HEK293 (cell line): ENCODE results near the gene BDKRB1.

Experiments
- CTCF ChIA-PET: fragments of 350-600 bp; formaldehyde crosslinking; extraction: SDS; loops from one replicate; lab custom pipeline; 2021; ENCODE audit warnings: antibody characterized with exemption; lab: Yijun Ruan, JAX
- POLR2A ChIA-PET: fragments of 300-600 bp; formaldehyde crosslinking; extraction: SDS; loops from one replicate; lab custom pipeline; 2020; ENCODE audit warnings: antibody characterized with exemption, inconsistent platforms; lab: Yijun Ruan, JAX
- H3K27ac ChIP-seq: fragments of 200-500 bp; sonication (Bioruptor generic); 2 replicates; pipeline ENCODE4 v1.5.1; 2014; ENCODE audit warnings: low read depth, low read length, control low read depth, inconsistent platforms; ENCODE audit errors: extremely low read depth
- H3K36me3 ChIP-seq, 2 experiments: fragments of 200-500 bp in 1 of 2; sonication (Bioruptor generic) in 1 of 2; 1 replicate in 1 of 2; 2 replicates in 1 of 2; pipeline ENCODE4 v1.5.1; 2014 to 2017; ENCODE audit warnings: inconsistent platforms in 2 of 2, low read length in 2 of 2; ENCODE audit not compliant: control insufficient read depth in 2 of 2, insufficient read depth in 1 of 2
- H3K4me1 ChIP-seq: fragments of 200-500 bp; sonication (Bioruptor generic); 2 replicates; pipeline ENCODE4 v1.5.1; 2014; ENCODE audit warnings: mild to moderate bottlenecking, low read length, inconsistent platforms; ENCODE audit not compliant: control insufficient read depth, insufficient read depth
- H3K4me3 ChIP-seq: 2 replicates; pipeline ENCODE4 v1.5.1; 2011; ENCODE audit warnings: low read depth, mild to moderate bottlenecking, control low read depth, low read length, moderate library complexity
- H3K9me3 ChIP-seq: fragments of 200-500 bp; sonication (Bioruptor generic); 2 replicates; pipeline ENCODE4 v1.5.1; 2014; ENCODE audit warnings: low read depth, low read length, inconsistent platforms; ENCODE audit not compliant: control insufficient read depth, insufficient read depth
- KLF16 ChIP-seq: fragments of 450-650 bp; formaldehyde crosslinking; IDR thresholded peaks from 2 replicates; pipeline ENCODE4 v1.5.1; 2017; ENCODE audit warnings: missing biosample characterization, missing genetic modification characterization
- ZFP37 ChIP-seq: fragments of 450-650 bp; formaldehyde crosslinking; IDR thresholded peaks from 2 replicates; pipeline ENCODE4 v1.5.1; 2016; ENCODE audit warnings: missing biosample characterization, missing genetic modification characterization
- ZNF184 ChIP-seq: fragments of 450-650 bp; IDR thresholded peaks from 2 replicates; pipeline ENCODE4 v1.5.1; 2018; ENCODE audit warnings: missing biosample characterization, mild to moderate bottlenecking, missing genetic modification characterization
- ZNF202 ChIP-seq: fragments of 450-650 bp; formaldehyde crosslinking; IDR thresholded peaks from 2 replicates; pipeline ENCODE4 v1.5.1; 2016; ENCODE audit warnings: missing biosample characterization, missing genetic modification characterization, borderline replicate concordance
- ZNF248 ChIP-seq: fragments of 450-650 bp; formaldehyde crosslinking; IDR thresholded peaks from 2 replicates; pipeline ENCODE4 v1.5.1; 2017; ENCODE audit warnings: missing biosample characterization, missing genetic modification characterization
- ZNF274 ChIP-seq, 2 experiments: fragments of 200-500 bp in 1 of 2; fragments of 450-650 bp in 1 of 2; sonication (Bioruptor generic) in 1 of 2; formaldehyde crosslinking in 1 of 2; IDR thresholded peaks; 2 replicates each; pipeline versions ENCODE4 v1.5.1 to v1.6.1; 2014 to 2016; ENCODE audit warnings: borderline replicate concordance in 1 of 2, inconsistent platforms in 1 of 2, low read length in 1 of 2, missing biosample characterization in 1 of 2, missing genetic modification characterization in 1 of 2
- ZNF292 ChIP-seq: fragments of 450-650 bp; formaldehyde crosslinking; IDR thresholded peaks from 2 replicates; pipeline ENCODE4 v1.5.1; 2016; ENCODE audit warnings: low read depth, missing biosample characterization, missing genetic modification characterization, borderline replicate concordance
- ZNF350 ChIP-seq: fragments of 450-650 bp; formaldehyde crosslinking; IDR thresholded peaks from 2 replicates; pipeline ENCODE4 v1.5.0; 2017; ENCODE audit warnings: missing biosample characterization, mild to moderate bottlenecking, missing genetic modification characterization
- ZNF548 ChIP-seq: fragments of 450-650 bp; formaldehyde crosslinking; IDR thresholded peaks from 2 replicates; pipeline ENCODE4 v1.5.1; 2016; ENCODE audit warnings: missing biosample characterization, missing genetic modification characterization
- ZNF558 ChIP-seq: fragments of 450-650 bp; formaldehyde crosslinking; IDR thresholded peaks from 2 replicates; pipeline ENCODE4 v1.5.1; 2016; ENCODE audit warnings: missing biosample characterization, missing genetic modification characterization
- ZNF600 ChIP-seq: fragments of 450-650 bp; formaldehyde crosslinking; IDR thresholded peaks from 2 replicates; pipeline ENCODE4 v1.5.1; 2016; ENCODE audit warnings: missing biosample characterization, missing genetic modification characterization
- ZNF654 ChIP-seq: fragments of 450-650 bp; formaldehyde crosslinking; IDR thresholded peaks from 2 replicates; pipeline ENCODE4 v1.5.1; 2016; ENCODE audit warnings: low read depth, missing biosample characterization, missing genetic modification characterization
- TF ChIP-seq, protein P1 (sequence below): fragments of 450-650 bp; formaldehyde crosslinking; IDR thresholded peaks from 2 replicates; pipeline ENCODE4 v1.5.1; 2016; ENCODE audit warnings: missing biosample characterization, missing genetic modification characterization
- TF ChIP-seq, protein P2 (sequence below): fragments of 450-650 bp; formaldehyde crosslinking; IDR thresholded peaks from 2 replicates; pipeline ENCODE4 v1.5.1; 2016; ENCODE audit warnings: missing biosample characterization, missing genetic modification characterization
- TF ChIP-seq, protein P3 (sequence below): fragments of 450-650 bp; formaldehyde crosslinking; IDR thresholded peaks from 2 replicates; pipeline ENCODE4 v1.5.1; 2016; ENCODE audit warnings: missing biosample characterization, missing genetic modification characterization

BDKRB1 gene

GRCh38 chr14:96279564-96279963, 23.6 kb downstream of the BDKRB1 start (continued):
- TF ChIP-seq, protein P1, sequence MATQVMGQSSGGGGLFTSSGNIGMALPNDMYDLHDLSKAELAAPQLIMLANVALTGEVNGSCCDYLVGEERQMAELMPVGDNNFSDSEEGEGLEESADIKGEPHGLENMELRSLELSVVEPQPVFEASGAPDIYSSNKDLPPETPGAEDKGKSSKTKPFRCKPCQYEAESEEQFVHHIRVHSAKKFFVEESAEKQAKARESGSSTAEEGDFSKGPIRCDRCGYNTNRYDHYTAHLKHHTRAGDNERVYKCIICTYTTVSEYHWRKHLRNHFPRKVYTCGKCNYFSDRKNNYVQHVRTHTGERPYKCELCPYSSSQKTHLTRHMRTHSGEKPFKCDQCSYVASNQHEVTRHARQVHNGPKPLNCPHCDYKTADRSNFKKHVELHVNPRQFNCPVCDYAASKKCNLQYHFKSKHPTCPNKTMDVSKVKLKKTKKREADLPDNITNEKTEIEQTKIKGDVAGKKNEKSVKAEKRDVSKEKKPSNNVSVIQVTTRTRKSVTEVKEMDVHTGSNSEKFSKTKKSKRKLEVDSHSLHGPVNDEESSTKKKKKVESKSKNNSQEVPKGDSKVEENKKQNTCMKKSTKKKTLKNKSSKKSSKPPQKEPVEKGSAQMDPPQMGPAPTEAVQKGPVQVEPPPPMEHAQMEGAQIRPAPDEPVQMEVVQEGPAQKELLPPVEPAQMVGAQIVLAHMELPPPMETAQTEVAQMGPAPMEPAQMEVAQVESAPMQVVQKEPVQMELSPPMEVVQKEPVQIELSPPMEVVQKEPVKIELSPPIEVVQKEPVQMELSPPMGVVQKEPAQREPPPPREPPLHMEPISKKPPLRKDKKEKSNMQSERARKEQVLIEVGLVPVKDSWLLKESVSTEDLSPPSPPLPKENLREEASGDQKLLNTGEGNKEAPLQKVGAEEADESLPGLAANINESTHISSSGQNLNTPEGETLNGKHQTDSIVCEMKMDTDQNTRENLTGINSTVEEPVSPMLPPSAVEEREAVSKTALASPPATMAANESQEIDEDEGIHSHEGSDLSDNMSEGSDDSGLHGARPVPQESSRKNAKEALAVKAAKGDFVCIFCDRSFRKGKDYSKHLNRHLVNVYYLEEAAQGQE (tag by site-specific recombination), result no peak
- no peak for TF ChIP-seq ZNF548
- TF ChIP-seq ZNF202 (tag by site-specific recombination), result no peak
- no peak for TF ChIP-seq KLF16 (tag by site-specific recombination)
- no peak for TF ChIP-seq ZNF292 (tag by site-specific recombination)
- no peak for TF ChIP-seq ZNF248 (tag by site-specific recombination)
- no peak for TF ChIP-seq ZNF600 (tag by site-specific recombination)
- no peak for TF ChIP-seq ZNF350 (tag by site-specific recombination)
- TF ChIP-seq ZNF274 (IDR thresholded peaks at IDR 0.05; ENCODE audit: low read length), result no peak
- no peak for TF ChIP-seq ZNF274 (tag by site-specific recombination; IDR thresholded peaks at IDR 0.05; ENCODE audit: borderline replicate concordance)

DNA sequence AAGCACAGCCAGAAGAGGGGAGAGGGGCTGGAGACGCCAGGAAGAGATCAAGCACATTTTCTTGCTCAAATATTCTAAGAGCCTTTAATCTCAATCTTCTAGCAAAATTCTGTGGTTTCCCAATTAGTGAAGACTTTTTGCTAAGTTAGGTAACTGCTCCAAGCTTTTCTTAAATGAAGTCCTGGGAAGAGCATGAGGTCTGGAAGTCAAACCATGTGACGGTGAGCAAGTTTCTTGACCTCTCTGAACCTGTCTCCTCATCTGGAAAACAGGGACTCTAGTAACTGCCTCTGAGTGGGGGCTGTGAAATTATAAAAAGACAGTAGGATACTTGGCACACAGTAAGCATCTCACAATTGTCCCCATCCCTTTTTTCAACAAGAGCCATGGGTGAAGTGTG, 24.1 kb downstream of the BDKRB1 start:
- no peaks in the 10 kb centered on the region for H3K4me1 ChIP-seq
- H3K9me3 ChIP-seq, result no peaks in the 10 kb centered on the region
- H3K27ac ChIP-seq, result no peak overlapping the region
- CTCF ChIA-PET, result interaction anchor here (10.8 kb wide), 1 partner anchor 178 kb away, joined by 165 read pairs; no protein-coding TSS in a partner anchor
- peaks cover 0 to 23% of the 10 kb centered on the region in 2 experiments; a peak in 2 of 3 replicates for H3K36me3 ChIP-seq
- no peak overlapping the region for H3K4me3 ChIP-seq
- POLR2A ChIA-PET, result no interaction called here
- TF ChIP-seq ZNF558 (tag by site-specific recombination) (no peak), ZNF202 (tag by site-specific recombination) (no peak), ZNF184 (tag by site-specific recombination) (no peak), ZFP37 (no peak), ZNF654 (no peak)
- TF ChIP-seq, protein P2, sequence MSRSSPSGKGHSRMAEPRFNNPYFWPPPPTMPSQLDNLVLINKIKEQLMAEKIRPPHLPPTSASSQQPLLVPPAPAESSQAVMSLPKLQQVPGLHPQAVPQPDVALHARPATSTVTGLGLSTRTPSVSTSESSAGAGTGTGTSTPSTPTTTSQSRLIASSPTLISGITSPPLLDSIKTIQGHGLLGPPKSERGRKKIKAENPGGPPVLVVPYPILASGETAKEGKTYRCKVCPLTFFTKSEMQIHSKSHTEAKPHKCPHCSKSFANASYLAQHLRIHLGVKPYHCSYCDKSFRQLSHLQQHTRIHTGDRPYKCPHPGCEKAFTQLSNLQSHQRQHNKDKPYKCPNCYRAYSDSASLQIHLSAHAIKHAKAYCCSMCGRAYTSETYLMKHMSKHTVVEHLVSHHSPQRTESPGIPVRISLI (tag by site-specific recombination), result no peak
- TF ChIP-seq, all 188 proteins: peak for 0

DNA sequence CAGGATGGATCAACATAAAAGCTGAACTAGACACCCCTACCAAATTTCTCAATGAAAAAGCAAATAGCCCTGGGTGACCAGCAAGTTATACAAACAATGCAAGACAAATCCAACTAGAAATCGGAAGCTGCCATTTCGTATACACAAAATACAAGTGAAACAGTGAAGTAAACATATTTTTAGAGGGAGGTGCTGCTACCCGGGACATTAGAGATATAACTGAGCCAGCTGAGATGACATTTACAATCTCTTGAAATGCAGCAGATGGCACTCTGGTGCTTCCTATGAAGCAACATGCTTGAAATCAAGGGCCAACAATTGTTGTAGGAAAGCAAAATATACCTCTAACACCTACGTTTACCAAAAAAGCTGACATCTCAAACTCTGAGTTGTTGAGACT, 25.5 kb downstream of the BDKRB1 start:
- POLR2A ChIA-PET, result no interaction called here
- H3K9me3 ChIP-seq, result no peaks in the 10 kb centered on the region
- H3K36me3 ChIP-seq, result peaks cover 0 to 31% of the 10 kb centered on the region in 2 experiments; a peak in 2 of 3 replicates
- no peaks in the 10 kb centered on the region for H3K4me1 ChIP-seq
- CTCF ChIA-PET, result interaction anchor here (1.0 kb wide), 1 partner anchor 15 kb away, joined by 3 read pairs; no protein-coding TSS in a partner anchor
- H3K4me3 ChIP-seq, result no peak overlapping the region
- TF ChIP-seq ZNF654, result 0 out of 2 replicates have a peak, but pooled peaks have one; percentile 19
- TF ChIP-seq, protein P3, sequence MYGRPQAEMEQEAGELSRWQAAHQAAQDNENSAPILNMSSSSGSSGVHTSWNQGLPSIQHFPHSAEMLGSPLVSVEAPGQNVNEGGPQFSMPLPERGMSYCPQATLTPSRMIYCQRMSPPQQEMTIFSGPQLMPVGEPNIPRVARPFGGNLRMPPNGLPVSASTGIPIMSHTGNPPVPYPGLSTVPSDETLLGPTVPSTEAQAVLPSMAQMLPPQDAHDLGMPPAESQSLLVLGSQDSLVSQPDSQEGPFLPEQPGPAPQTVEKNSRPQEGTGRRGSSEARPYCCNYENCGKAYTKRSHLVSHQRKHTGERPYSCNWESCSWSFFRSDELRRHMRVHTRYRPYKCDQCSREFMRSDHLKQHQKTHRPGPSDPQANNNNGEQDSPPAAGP (tag by site-specific recombination), result no peak
- TF ChIP-seq, all 188 proteins: peak for 1
- H3K27ac ChIP-seq, result no peak overlapping the region
